ENCODE data around the gene RCN1.
"Not testable (repeated sequence)": the region's sequence is repeated elsewhere in the genome, so short reads cannot be mapped to it uniquely, and the experiment has no call there.

The RCN1 gene

DNA sequence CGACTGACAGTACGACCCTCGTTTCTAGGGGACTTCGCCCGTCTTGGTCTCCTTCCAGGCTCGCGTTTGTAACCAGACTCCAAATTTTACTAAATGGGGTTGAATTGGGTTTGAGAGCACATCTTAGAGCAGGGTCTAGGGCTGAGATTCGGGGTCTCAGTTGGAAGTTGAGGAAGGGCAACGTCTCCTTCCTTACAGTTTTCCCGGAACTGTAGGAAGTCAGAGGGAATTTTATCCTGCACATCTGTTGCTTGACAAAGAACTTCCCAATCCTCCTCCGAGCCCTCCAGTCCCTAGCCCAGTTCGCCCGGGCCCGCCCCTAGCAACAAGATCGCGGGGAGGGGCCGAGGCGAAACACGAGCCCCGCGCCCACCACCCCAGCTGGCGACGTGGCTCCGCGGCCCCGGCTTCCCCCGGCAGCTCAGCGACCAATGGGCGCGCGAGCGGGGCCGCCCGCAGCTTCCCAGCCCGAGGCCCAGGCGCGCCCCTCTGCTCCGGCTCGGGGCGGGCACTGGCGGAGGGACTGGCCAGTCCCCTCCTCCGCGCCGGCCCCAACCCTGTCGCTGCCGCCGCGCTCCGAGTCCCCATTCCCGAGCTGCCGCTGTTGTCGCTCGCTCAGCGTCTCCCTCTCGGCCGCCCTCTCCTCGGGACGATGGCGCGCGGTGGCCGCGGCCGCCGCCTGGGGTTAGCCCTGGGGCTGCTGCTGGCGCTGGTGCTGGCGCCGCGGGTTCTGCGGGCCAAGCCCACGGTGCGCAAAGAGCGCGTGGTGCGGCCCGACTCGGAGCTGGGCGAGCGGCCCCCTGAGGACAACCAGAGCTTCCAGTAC lies at the start of gene RCN1:
RCN1 (plus strand) TSS at position 530 of the 826 bp plus-strand sequence; CDS start at position 653, 123 bp downstream.
- DNase-seq (ENCODE audit: low read depth), result peak; percentile 38

DNA sequence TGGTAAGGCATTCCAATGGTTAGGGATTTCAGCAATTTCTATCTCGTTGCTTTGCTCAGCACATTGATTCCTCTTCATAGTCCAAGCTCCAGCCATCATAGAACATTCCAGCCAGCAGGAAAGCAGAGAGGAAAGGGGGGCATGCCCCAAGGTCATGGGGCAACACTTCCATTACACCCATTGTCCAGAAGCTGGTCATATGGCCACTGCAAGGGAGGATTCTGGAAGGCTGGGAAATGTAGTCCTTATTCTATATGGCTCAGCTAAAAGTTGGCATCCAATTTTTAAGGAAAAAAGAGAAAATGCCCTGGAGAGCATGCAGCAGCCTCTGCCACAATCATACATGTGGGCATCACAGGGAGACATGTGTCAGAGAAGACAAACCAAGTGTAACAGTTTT lies 47.1 kb upstream of the RCN1 start:
- no peak for DNase-seq (ENCODE audit: low read depth)

DNA sequence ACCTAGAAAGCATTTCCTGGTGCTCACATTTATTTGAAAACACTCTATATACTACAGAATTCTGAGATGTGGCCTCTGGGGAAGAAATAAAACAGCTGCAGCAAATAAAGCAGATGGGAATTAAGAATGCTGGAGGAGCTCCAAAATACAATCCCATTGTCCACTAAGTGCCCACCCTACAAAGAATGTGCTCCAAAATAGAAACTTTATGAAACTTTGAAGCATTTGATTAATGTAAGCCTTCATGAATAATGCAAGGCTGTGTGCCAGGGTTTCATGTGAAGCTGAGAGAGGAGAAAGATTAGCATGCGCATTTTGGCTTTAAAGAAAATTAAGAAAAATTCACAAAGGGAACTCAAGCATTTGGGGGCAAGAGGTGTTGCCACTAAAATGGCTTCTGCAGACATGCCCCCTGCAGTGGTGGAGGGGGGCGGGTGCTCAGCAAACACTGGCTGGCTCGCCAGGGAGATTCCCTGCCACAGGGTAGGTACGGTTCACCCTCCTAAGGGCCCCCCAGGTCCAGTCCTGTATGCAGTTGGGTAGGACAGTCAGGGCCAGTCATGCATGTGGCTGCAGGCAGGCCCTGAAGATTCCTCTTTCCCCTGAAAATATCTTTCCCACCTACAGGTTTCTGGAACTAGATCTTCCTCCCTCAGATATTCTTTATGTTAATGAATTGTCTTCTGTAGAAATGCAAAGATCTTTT lies 46.6 kb upstream of the RCN1 start:
- DNase-seq (ENCODE audit: low read depth), result no peak

DNA sequence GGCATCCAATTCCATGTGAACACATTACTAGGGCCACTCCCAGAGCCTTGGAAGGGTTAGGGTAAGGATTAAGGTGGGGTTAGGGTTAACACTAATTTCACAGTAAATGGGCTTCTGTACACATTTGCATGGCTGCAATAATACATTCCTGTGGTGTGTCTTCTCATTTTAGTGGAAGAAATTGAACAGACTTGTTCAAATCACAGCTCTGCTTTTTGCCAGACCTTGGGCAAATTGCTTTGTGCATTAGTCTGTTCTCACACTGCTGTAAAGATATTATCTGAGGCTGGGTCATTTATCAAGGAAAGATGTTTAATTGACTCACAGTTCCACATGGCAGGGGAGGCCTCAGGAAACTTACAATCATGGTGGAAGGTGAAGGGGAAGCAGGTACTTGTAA lies 45.4 kb upstream of the RCN1 start:
- no peak for DNase-seq (ENCODE audit: low read depth)

DNA sequence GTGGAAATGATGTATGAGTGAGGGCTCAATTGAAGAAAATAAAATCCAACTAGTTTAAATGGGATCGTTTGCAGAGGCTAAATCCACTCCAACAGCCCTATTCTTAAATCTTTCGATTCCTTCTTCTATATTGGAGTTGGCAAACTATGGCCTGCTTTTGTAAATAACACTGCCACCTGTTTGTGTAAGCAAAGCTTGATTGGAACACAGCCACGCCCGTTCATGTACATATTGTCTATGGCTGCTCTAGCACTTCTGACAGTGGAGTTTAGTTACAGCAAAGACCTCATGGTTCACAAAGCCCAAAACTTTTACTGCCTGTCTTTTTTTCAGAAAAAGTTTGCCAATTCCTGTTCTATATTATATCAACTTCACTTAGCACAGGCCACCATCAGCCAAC lies 40.6 kb upstream of the RCN1 start:
- no peak for DNase-seq (ENCODE audit: low read depth)

DNA sequence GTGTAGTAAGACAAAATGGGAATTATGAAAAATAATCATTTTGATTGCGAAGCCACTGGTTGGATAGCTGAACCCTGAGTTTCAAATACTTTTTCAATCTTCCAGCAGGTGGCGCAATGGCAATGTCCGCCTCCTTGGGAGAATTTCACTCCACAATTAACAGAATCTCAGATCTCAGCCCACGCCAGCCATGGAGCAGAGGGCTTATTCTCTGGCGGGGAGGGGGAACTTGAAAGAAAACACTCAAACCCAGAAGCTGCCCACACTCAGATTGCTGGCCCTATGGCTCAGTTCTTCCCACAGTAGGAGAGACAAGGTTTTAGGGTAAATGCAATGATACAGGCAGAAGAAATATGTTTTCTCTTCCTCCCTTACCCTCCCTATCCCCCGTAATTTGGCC lies 38.7 kb upstream of the RCN1 start:
- DNase-seq (ENCODE audit: low read depth), result peak; percentile 2

DNA sequence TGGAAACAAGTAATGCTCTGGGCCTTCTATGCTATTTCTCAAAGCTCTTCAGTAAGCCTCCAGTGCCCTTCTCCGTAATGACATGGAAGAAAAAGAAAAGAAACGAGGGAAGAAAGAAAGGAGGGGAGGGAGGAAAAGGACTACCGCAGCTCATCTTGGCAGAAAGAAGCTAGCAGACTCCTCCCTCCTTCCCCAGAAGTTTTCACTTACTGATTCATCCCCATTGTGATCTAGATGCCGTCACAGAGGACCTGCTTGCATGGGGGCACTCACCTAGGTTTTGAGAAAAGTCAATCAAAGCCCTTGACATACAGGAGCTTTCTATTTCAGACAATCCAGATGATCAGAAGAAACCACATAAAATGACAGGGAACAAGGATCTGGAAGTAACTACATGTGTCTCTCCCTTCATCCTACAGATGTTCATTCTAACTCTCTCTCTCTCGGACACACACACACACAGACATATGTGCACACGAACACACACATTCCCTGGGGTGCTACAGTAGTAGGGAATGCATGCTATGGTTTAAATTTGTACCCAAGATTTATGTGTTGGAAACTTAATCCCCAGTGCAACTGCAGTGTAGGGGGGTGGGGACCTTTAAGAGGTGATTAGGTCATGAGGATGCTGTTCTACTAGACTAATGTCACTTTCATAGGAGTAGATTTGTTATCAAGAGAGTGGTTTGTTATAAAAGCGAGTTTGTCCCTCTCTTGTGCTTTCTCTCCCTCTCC lies 37.6 kb upstream of the RCN1 start:
- no peak for DNase-seq (ENCODE audit: low read depth)

DNA sequence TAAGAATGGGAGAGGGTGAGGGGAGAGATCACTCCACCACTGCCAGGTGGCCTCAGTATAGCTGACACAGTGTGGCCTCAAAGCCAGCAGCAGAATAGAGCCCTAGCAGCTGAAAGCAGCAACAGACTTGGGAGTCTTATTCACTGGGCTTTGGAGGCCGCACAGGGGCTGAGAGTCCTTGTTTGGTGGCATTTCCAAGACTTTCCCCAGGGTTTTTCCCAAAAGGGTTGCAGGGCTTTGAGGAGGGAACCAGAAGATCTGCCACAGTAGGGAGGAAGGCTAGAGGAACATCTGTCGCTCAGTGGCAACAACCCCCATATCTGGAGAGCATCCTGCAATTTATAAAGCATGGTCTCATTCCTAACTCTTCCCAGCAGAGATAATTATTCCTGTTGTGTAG lies 35.0 kb upstream of the RCN1 start:
- DNase-seq (ENCODE audit: low read depth), result no peak

DNA sequence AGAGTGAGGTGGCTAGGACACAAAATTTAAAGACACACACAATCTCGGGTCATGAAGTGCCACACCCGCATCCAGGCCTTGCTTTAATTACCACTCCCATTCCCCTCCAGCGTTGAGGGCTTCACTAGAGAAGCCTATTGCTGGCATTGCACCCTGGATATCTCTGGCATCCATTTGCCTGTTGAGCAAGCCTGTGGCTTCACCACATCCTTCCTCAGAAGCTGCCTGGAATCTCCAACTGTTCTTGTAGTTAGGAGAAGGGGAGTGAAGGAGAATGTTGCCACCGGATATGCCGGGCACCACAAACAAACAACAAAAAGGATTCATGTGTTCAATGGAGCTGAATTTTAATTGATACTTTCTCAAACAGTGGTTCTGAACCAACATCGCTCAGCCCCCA lies 34.4 kb upstream of the RCN1 start:
- no peak for DNase-seq (ENCODE audit: low read depth)

DNA sequence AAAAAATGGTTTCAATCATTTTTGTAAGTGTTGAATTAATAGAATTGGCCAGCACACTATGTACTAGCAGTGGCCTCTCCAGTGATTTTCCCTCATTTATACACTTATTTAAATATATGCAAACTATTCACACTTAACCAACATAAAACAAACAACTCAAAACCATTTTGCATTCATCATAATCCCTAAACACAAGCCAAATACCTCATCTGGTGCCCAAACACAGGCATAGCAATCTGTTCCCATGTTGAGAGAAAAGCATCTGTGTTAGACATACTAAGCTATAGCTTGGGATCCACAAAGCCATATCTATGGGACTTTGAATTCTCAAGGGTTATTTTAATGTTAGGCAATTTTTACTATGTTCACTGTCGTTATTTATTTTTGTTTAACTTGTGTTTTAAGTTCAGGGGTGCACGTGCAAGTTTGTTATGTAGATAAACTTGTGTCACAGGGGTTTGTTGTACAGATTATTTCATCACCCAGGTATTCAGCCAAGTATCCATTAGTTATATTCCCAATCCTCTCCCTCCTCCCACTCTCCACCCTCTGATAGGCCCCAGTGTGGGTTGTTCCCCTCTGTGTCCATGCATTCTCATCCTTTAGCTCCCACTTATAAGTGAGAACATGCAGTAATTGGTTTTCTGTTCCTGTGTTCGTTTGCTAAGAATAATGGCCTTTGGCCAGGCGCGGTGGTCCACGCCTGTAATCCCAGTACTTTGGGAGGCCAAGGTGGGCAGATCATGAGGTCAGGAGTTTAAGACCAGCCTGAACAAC lies 31.0 kb upstream of the RCN1 start:
- DNase-seq (ENCODE audit: low read depth), result no peak

DNA sequence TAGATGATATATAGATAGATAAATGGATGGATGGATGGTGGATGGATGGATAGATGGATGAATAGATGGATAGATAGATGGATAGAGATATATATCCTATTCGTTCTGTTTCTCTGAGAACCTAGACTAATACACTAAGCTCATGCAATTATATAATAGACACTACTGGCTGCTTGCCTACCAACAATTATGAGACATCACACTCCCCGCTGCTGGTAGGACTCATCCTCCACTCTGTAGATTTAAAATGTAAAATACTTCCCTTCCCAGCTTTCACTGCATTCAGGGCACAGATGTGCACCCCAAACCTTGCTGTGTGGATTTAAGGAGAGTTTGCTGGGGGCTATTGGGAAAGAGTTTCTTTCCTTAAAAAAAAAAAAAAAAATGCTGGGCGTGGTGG lies 28.3 kb upstream of the RCN1 start:
- no peak for DNase-seq (ENCODE audit: low read depth)

DNA sequence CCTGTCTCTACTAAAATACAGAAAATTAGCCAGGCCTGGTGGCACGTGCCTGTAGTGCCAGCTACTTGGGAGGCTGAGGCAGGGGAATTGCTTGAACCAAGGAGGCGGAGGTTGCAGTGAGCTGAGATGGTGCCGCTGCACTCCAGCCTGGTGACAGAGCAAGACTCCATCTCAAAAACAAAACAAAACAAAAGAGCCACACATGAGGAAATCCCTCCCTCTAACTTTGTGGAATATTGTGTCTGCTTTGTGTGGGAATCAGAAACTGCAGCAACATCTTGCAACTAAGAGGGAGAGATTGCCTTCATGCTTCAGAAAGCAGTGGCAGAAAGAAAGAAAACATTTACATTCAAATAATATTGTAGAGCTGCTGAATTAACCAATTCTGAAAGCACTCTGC lies 27.8 kb upstream of the RCN1 start:
- DNase-seq (ENCODE audit: low read depth), result not testable (repeated sequence)

DNA sequence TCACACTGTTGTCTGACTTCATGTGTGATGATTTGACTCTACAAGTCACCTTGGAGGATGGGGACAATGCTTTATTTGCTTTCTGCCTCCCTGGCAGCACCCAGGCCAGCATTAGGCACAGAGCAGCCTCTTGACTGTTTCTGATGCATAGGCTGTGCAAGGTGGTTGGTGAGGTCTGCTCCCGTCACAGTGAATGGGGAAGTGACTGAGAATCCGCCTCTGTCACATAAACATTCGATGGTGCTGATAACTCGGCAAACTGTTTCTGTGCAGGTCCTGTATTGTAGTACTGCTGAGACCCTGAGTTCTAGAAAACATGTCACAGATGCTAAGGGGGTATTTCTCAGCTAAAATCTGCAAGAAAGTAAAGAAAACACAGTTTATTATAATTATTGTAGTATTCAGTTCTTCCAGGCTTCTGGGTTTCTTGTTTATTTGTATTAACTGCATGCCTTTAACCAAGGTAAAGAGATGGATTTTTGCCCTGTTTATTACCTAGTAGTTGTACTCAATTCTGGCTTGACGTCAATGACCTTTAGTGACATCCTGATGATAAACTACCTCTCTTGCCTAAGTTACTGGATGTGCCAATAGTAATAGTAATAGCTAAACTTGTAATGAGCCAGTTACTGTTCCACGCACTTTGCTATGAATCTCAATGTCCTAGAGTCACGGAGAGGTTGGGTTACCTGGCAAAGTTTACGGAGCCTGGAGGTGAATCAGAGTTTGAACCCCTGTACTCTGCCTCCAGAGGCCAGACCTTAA lies 24.8 kb upstream of the RCN1 start:
- DNase-seq (ENCODE audit: low read depth), result no peak

DNA sequence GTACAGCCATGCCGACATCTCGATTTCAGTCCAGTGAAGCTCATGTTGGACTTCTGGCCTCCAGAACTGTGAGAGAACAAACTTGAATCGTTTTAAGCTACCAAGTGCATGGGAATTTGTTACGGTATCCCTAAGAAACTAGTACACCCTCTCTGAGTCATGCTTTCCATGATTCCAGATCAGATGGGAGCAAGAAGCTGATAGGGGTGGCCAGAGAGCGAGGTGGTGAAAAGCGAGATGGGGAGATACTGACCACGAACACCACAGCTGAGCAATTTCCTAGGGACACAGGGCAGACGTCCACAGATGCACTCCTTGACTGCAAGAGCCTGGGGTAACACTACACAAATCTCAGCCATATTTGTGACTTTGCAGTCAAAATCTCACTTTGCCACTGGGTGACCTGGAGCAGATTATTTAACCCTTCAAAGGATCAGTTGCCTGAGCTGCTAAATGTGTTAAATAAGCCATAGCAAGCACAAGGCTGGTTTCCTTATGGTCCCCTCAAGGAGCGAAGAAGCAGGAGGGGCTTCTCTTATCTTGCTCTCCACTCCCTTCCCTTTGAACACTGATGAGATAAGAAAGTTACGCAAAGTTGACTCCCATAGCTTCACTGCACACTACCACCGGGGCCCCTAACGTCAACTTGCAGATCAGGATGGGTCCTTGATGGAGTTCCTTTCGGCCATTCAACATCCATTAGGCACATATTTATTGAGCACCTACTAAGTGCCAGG lies 22.6 kb upstream of the RCN1 start:
- DNase-seq (ENCODE audit: low read depth), result no peak

DNA sequence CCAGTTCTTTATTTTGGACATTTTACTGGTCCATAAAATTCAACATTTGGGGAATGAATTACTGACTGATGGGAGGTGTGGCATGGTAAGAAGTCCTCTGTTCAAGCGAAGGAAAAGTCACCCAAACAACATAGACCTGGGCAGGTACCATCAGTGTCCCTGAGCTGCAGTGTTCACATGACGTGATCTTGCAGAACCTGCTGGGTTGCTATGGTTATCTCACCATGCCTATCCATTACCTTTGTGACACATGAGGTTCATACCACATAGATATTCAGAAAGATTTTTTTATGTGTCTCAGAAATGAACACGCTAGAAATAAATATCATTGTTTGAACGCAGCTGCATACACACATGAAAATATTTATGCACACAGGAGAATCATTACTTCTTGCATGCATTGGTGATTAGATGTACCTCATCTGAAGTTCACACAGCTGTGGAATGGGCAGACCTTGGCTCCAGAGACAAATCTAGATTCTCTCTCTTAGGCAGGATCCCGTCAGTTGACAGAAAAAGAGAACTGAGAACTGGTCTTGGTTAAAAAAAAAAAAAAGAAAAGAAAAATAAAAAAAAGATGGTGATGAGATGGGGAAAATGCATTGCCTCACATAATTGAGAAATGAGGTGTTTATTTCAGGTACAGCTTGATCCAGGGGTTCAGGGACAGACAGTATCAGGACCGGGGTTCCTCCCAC lies 21.4 kb upstream of the RCN1 start:
- DNase-seq (ENCODE audit: low read depth), result no peak

DNA sequence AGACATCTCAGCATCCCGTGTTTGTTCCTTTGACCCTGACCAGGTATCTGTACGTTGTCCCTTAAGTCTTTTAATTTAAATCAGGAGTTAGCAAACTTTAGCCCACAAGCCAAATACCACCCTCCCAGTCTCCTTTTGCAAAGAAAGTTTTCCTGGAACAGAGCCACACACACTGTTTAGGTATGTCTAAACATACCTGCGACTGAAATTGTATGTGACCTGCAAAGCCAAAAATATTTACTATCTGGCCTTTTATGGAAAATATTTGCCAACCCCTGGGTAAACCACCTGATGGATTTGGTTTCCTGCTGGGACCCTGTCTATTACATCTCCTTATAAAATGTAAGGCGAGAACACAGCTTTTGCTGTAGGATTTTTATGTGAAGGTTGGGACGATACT lies 20.2 kb upstream of the RCN1 start:
- no peak for DNase-seq (ENCODE audit: low read depth)

DNA sequence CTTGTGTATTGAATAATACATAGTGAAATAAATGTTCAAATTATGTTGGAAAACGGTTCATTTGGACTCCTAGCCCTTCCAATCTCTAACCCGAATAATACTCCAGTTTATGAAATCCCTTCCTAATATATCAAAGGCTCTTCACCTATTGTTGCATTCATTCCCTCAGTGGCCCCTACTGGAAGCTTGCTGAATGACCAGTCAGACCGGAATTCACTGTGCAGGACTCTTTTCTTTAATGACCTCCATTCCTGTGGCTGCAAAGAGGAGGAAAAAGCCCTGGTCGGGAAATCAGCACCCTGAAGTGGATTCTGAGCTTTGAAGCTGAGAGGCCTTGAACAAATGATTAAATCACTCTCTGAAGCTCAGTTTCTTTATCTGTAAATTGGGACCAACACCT lies 19.1 kb upstream of the RCN1 start:
- no peak for DNase-seq (ENCODE audit: low read depth)

DNA sequence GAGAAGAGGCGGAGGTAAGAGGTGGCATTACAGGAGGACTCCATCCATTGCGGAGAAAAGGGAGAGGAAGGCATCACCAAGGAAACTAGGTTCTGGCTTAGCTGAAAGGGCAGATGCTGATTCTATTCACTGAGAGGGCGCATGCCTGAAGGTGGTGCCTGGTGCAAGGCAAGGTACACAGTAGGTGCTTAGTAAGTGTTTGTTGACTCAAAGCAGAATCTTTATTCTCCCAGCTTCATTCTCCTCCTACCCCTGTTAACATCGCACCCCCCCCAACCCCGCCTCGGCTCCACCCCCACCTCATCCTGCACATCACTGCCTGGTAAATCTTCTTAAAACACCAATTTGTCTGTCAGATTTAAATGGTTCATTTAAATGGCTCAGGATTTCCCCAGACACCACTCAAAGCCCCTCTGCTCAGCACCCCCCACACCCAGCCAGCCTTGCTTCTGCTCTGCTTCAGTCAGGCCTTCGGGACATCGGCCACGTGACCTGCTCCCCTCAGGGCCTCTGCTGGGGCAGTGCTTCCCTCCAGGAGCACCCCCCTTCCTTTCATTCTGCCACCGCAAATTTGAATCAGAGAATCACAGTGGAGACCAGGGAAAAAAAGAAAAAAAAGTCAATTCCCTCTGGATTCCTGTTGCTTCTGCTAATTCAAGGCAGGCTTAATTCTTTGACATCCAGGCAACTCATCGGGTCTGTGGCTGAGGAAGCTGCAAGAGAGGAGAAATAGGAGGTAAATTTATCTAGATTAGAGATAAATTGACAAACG lies 17.8 kb upstream of the RCN1 start:
- DNase-seq (ENCODE audit: low read depth), result no peak

DNA sequence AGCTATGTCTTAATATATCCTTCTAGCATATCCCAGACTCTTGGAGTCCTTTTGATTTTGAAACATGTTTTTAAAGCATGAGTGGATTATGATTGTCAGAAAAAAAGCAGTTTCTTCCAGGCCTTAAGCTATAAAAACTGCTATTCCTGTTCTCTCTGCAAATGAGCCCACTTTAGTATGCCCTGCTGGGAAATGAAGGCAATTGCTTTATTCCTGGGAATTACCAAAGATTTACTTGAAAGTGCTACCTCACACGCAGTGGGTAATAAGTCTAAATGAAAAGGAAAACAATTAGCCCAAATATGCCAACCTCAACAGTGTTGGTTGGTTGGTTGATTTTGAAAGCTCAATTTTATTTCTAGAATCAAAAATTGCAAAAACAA lies 17.2 kb upstream of the RCN1 start:
- DNase-seq (ENCODE audit: low read depth), result no peak

Measured in stimulated activated CD8-positive, alpha-beta memory T cell treated with anti-CD3 and anti-CD28 coated beads, Interleukin-4, amount 100 ng/mL, for 24 hours (primary cell).